Smooth muscle cell of trachea (primary cell): Measurements from ENCODE around the gene LORICRIN. TPM values are rescaled to one million over a fixed set of nuclear protein-coding genes. Genes with fewer than 3 reads are reported as not detected.

Experiments used
- total RNA-seq: library from RNA; depleted of rRNA; stranded (reverse); fragments of >200 nt; gene quantifications from 2 replicates; pipeline ENCODE4 v1.2.1, GENCODE V29; 2014

Gene LORICRIN, protein sequence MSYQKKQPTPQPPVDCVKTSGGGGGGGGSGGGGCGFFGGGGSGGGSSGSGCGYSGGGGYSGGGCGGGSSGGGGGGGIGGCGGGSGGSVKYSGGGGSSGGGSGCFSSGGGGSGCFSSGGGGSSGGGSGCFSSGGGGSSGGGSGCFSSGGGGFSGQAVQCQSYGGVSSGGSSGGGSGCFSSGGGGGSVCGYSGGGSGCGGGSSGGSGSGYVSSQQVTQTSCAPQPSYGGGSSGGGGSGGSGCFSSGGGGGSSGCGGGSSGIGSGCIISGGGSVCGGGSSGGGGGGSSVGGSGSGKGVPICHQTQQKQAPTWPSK
- total RNA-seq: not detected in 2 replicates

DNA sequence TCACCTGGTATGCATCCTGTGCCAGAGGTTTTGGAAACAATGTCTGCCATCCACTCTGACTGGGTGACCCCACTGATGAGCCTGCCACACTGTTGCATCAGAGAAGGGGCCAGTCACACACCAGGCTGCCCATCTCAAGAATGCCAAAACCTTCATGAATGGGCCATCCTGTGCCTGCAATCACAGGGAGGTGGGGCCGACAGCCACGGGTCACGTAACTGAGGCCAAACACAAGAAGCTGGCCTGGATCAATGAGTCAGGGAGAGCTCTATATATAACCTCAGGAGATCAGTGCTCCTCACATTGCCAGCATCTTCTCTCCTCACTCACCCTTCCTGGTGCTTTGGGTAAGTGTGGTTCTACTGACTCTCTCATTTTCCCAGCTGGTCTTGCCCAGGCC lies at the start of gene LORICRIN:
LORICRIN (plus strand) TSS at position 301 of the 400 bp plus-strand sequence. CDS start 1,263 bp downstream, outside the sequence.

DNA sequence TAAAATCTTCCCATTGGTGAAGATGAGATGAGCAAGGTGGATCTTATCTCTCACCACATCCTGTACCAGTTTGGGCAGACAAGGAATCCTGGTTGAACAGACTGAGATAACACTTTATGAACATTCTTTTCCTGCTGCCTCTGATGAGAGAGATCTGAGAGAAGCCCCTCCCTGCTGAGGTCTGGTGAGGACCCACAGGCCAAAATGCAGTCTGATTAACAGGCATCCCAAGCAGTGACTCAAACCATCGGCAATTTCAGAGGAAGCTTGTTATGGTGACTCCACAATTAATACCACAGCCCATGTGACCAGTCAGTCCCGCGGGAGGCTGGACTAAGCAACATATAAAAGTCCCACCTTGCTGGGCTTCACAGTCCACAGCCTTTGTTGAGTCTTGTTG lies 42.3 kb upstream of the LORICRIN start, which contains the start of gene PRR9:
PRR9 (plus strand) TSS at position 373 of the 400 bp plus-strand sequence. CDS start 561 bp downstream, outside the sequence.

Other genes starting within 250 kb of the LORICRIN start
- not detected in 2 replicates for gene SPRR1B, start 228.5 kb upstream of the LORICRIN start, total RNA-seq
- gene SPRR2D, start 218.6 kb upstream of the LORICRIN start, total RNA-seq: not detected in 2 replicates
- gene SPRR2A, start 202.2 kb upstream of the LORICRIN start, total RNA-seq: not detected in 2 replicates
- not detected in 2 replicates for gene SPRR2B, start 188.1 kb upstream of the LORICRIN start, total RNA-seq
- gene SPRR2E, start 165.2 kb upstream of the LORICRIN start, total RNA-seq: not detected in 2 replicates
- not detected in 2 replicates for gene SPRR2F, start 146.2 kb upstream of the LORICRIN start, total RNA-seq
- not detected in 2 replicates for gene SPRR2G, start 108.8 kb upstream of the LORICRIN start, total RNA-seq
- not detected in 2 replicates for gene LELP1, start 56.3 kb upstream of the LORICRIN start, total RNA-seq
- not detected in 2 replicates for gene PRR9, start 42.1 kb upstream of the LORICRIN start, total RNA-seq
- gene PGLYRP3, start 53.3 kb downstream of the LORICRIN start, total RNA-seq: not detected in 2 replicates
- not detected in 2 replicates for gene PGLYRP4, start 89.2 kb downstream of the LORICRIN start, total RNA-seq
- gene S100A9, start 98.2 kb downstream of the LORICRIN start, total RNA-seq: not detected in 2 replicates
- gene S100A12, start 115.9 kb downstream of the LORICRIN start, total RNA-seq: not detected in 2 replicates
- not detected in 2 replicates for gene S100A8, start 131.4 kb downstream of the LORICRIN start, total RNA-seq
- gene S100A7A, start 156.8 kb downstream of the LORICRIN start, total RNA-seq: not detected in 2 replicates
- gene S100A7, start 201.0 kb downstream of the LORICRIN start, total RNA-seq: not detected in 2 replicates